ENCODE results near the gene RAE1. TPM values are rescaled to one million over a fixed set of nuclear protein-coding genes. Genes with fewer than 3 reads are reported as not detected.

RAE1 gene
- total RNA-seq, 1 experiment from 2014 or later: 46.3 TPM

DNA sequence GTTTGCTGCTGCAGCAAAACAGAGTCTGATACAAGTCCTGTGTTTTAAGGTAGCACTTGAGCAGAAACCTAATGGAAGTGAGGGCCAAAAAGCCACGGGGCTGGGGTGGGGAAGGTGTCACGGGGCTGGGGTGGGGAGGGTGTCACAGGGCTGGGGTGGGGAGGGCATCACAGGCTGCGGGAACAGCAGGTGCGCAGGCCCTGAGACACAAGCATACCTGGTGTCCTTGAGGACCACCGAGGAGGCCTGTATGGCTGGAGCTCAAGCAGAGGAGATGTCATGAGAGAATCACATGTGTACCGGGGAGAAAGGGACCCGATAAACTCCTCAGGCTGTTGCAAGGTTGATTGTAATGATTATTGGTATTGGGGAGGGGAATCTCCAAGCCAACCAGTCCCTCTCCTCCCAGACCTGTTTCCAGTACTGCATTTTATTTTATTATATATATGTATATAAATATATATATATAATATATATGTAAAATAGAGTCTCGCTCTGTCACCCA, 35.0 kb upstream of the RAE1 start:
- intact Hi-C loops (cut with micrococcal nuclease): no loop called here
- H3K9ac ChIP-seq (ENCODE audit: low read length): no peak overlapping the region
- no peaks in the 10 kb centered on the region for H3K79me2 ChIP-seq (ENCODE audit: insufficient read depth, low read length)
- no peaks in the 10 kb centered on the region for H3K36me3 ChIP-seq (ENCODE audit: control insufficient read depth in 1 of 2, insufficient read depth in 2 of 2, low read length in 2 of 2)
- H3K9me3 ChIP-seq (ENCODE audit: control insufficient read depth in 1 of 2, insufficient read depth in 1 of 2, low read depth in 1 of 2, low read length in 2 of 2): no peaks in the 10 kb centered on the region
- no peak overlapping the region for H3K27ac ChIP-seq (ENCODE audit: low read depth, low read length)
- POLR2A ChIA-PET: no interaction called here
- no peak overlapping the region for H3K4me2 ChIP-seq (ENCODE audit: low read length)
- no peaks in the 10 kb centered on the region for H3K4me1 ChIP-seq (ENCODE audit: control insufficient read depth in 1 of 2, insufficient read depth in 2 of 2, low read length in 2 of 2)
- H3K27me3 ChIP-seq (ENCODE audit: insufficient read depth, low read length): peaks cover 7% of the 10 kb centered on the region; the same call in 1 of the 2 replicates
- no TSS peak for BruUV-seq (replicated peaks)
- DNase-seq (ENCODE audit: low read depth, low spot score): no peak
- CTCF ChIA-PET: no interaction called here
- ATAC-seq: no peak
- no peaks in the 10 kb centered on the region for H3K9me2 ChIP-seq (ENCODE audit: insufficient read depth)
- no peak overlapping the region for H3K4me3 ChIP-seq (replicated peaks in 1 of 2; ENCODE audit: low read depth in 1 of 2, low read length in 2 of 2)
- no peaks in the 10 kb centered on the region for H4K20me1 ChIP-seq (ENCODE audit: insufficient read depth)
- RAD21 ChIA-PET (ENCODE audit: low non-redundant PET in 1 of 2, low total read pairs in 2 of 2, uncharacterized antibody in 2 of 2, unreplicated experiment in 2 of 2): no interaction called here
- no peak for TF ChIP-seq ATF3 (IDR thresholded peaks at IDR 0.05)
- no peak for TF ChIP-seq MAX (IDR thresholded peaks at IDR 0.05)
- TF ChIP-seq TCF7L2 (IDR thresholded peaks at IDR 0.05; ENCODE audit: borderline replicate concordance, extremely low read depth, insufficient read depth, insufficient read length): no peak
- no peak for TF ChIP-seq RAD21 (IDR thresholded peaks at IDR 0.05; ENCODE audit: low read depth)
- TF ChIP-seq FOSL1 (IDR thresholded peaks at IDR 0.05; ENCODE audit: low read depth): no peak
- no peak for TF ChIP-seq YY1 (IDR thresholded peaks at IDR 0.05; ENCODE audit: extremely low read depth, insufficient replicate concordance, low read depth, low read length)
- TF ChIP-seq, protein P1, sequence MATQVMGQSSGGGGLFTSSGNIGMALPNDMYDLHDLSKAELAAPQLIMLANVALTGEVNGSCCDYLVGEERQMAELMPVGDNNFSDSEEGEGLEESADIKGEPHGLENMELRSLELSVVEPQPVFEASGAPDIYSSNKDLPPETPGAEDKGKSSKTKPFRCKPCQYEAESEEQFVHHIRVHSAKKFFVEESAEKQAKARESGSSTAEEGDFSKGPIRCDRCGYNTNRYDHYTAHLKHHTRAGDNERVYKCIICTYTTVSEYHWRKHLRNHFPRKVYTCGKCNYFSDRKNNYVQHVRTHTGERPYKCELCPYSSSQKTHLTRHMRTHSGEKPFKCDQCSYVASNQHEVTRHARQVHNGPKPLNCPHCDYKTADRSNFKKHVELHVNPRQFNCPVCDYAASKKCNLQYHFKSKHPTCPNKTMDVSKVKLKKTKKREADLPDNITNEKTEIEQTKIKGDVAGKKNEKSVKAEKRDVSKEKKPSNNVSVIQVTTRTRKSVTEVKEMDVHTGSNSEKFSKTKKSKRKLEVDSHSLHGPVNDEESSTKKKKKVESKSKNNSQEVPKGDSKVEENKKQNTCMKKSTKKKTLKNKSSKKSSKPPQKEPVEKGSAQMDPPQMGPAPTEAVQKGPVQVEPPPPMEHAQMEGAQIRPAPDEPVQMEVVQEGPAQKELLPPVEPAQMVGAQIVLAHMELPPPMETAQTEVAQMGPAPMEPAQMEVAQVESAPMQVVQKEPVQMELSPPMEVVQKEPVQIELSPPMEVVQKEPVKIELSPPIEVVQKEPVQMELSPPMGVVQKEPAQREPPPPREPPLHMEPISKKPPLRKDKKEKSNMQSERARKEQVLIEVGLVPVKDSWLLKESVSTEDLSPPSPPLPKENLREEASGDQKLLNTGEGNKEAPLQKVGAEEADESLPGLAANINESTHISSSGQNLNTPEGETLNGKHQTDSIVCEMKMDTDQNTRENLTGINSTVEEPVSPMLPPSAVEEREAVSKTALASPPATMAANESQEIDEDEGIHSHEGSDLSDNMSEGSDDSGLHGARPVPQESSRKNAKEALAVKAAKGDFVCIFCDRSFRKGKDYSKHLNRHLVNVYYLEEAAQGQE (IDR thresholded peaks at IDR 0.05; ENCODE audit: low read depth): no peak
- no peak for TF ChIP-seq CTCF (IDR thresholded peaks at IDR 0.05 in 2 of 3, conservative IDR thresholded peaks at IDR 0.05 in 1 of 3; ENCODE audit: borderline replicate concordance in 1 of 3, insufficient read depth in 1 of 3, low read depth in 2 of 3, low read length in 2 of 3)
- TF ChIP-seq EZH2 (IDR thresholded peaks at IDR 0.05): no peak
- TF ChIP-seq POLR2AphosphoS5 (IDR thresholded peaks at IDR 0.05; ENCODE audit: low read depth, low read length): no peak
- TF ChIP-seq ELF1 (IDR thresholded peaks at IDR 0.05; ENCODE audit: borderline replicate concordance, low read depth): no peak
- no peak for TF ChIP-seq ZNF274 (IDR thresholded peaks at IDR 0.05; ENCODE audit: low read depth, low read length)
- no peak for TF ChIP-seq SIN3A (IDR thresholded peaks at IDR 0.05; ENCODE audit: low read depth)
- no peak for TF ChIP-seq EZH2phosphoT487 (IDR thresholded peaks at IDR 0.05; ENCODE audit: borderline replicate concordance)
- no peak for TF ChIP-seq EGR1 (IDR thresholded peaks at IDR 0.05; ENCODE audit: low read depth)
- TF ChIP-seq ZFX (IDR thresholded peaks at IDR 0.05): no peak
- TF ChIP-seq SP1 (IDR thresholded peaks at IDR 0.05; ENCODE audit: low read depth): no peak
- TF ChIP-seq POLR2A (IDR thresholded peaks at IDR 0.05; ENCODE audit: borderline replicate concordance, extremely low read depth, insufficient read depth, insufficient read length): no peak
- H2AFZ ChIP-seq (ENCODE audit: low read depth, low read length, poor library complexity, severe bottlenecking): no peak overlapping the region

Data from HCT116 (cell line).